Measurements from ENCODE around the gene PFDN4. TPM values are rescaled to one million over a fixed set of nuclear protein-coding genes. Genes with fewer than 3 reads are reported as not detected.

The PFDN4 gene
- polyA plus RNA-seq, 1 donor from 2014 or later = 512 TPM

- no peak for TF ChIP-seq RAD21 (conservative IDR thresholded peaks at IDR 0.05)
- TF ChIP-seq EZH2 (IDR thresholded peaks at IDR 0.05; ENCODE audit: borderline replicate concordance, insufficient read depth, low read length, poor library complexity, severe bottlenecking) = no peak
- Histone ChIP-seq H3K4me3 (ENCODE audit: low read length) (no peak overlapping the region), H3K27me3 (ENCODE audit: insufficient read depth, low read depth, low read length) (no peaks in the 10 kb centered on the region), H3K9ac (ENCODE audit: low read length) (no peak overlapping the region), H3F3A (ENCODE audit: insufficient read depth, low read length, poor library complexity, severe bottlenecking) (no peaks in the 10 kb centered on the region), H3K27ac (ENCODE audit: low read length) (no peak overlapping the region), H3K9me2 (ENCODE audit: insufficient read depth, low read length) (no peaks in the 10 kb centered on the region), H2AFZ (ENCODE audit: low read depth, low read length) (no peak overlapping the region), H3K79me2 (replicated peaks; ENCODE audit: insufficient read depth, low read length) (no peaks in the 10 kb centered on the region), H3K4me2 (ENCODE audit: low read length) (no peak overlapping the region), H3K36me3 (ENCODE audit: insufficient read depth, low read length) (no peaks in the 10 kb centered on the region), H4K20me1 (ENCODE audit: insufficient read depth) (no peaks in the 10 kb centered on the region), H3K9me3 (ENCODE audit: low read length) (no peaks in the 10 kb centered on the region)
These were observed 23.1 kb downstream of the PFDN4 start for GRCh38 chr20:54231036-54231435.

GRCh38 chr20:54234991-54235390 lies 27.1 kb downstream of the PFDN4 start:
- Histone ChIP-seq H3F3A (ENCODE audit: insufficient read depth, low read length, poor library complexity, severe bottlenecking) (no peaks in the 10 kb centered on the region), H3K27me3 (ENCODE audit: insufficient read depth, low read depth, low read length) (no peaks in the 10 kb centered on the region), H4K20me1 (ENCODE audit: insufficient read depth) (no peaks in the 10 kb centered on the region), H3K27ac (ENCODE audit: low read length) (no peak overlapping the region), H3K9me3 (ENCODE audit: low read length) (no peaks in the 10 kb centered on the region), H3K36me3 (ENCODE audit: insufficient read depth, low read length) (no peaks in the 10 kb centered on the region), H3K4me2 (ENCODE audit: low read length) (no peak overlapping the region), H3K4me3 (ENCODE audit: low read length) (no peak overlapping the region), H3K79me2 (replicated peaks; ENCODE audit: insufficient read depth, low read length) (no peaks in the 10 kb centered on the region), H3K9me2 (ENCODE audit: insufficient read depth, low read length) (no peaks in the 10 kb centered on the region), H2AFZ (ENCODE audit: low read depth, low read length) (no peak overlapping the region), H3K9ac (ENCODE audit: low read length) (no peak overlapping the region)
- no peak for TF ChIP-seq POLR2AphosphoS5 (IDR thresholded peaks at IDR 0.05)
- no peak for TF ChIP-seq EZH2 (IDR thresholded peaks at IDR 0.05; ENCODE audit: borderline replicate concordance, insufficient read depth, low read length, poor library complexity, severe bottlenecking)
- no peak for TF ChIP-seq MXI1 (conservative IDR thresholded peaks at IDR 0.05; ENCODE audit: poor library complexity, severe bottlenecking)
- TF ChIP-seq SMC3 (conservative IDR thresholded peaks at IDR 0.05; ENCODE audit: poor library complexity) = no peak
- TF ChIP-seq CTCF (IDR thresholded peaks at IDR 0.05; ENCODE audit: poor library complexity, severe bottlenecking) = no peak
- TF ChIP-seq TAF1 (IDR thresholded peaks at IDR 0.05; ENCODE audit: low read depth) = no peak
- TF ChIP-seq RAD21 (conservative IDR thresholded peaks at IDR 0.05) = no peak
- no peak for TF ChIP-seq EP300 (conservative IDR thresholded peaks at IDR 0.05; ENCODE audit: poor library complexity, severe bottlenecking)
- TF ChIP-seq REST (IDR thresholded peaks at IDR 0.05; ENCODE audit: borderline replicate concordance) = no peak

Measured in neural cell (in vitro differentiated cells).